Liver (tissue), 9 donors: Measurements from ENCODE around the gene SCARB1. TPM values are rescaled to one million over a fixed set of nuclear protein-coding genes. Genes with fewer than 3 reads are reported as not detected.

ENCODE experiments used
- DNase-seq: peaks from one replicate; pipeline ENCODE4 v3.0.0-alpha.2; 2017; ENCODE audit warnings: low spot score
- H3K27ac ChIP-seq, 2 donors: one replicate each; pipeline ENCODE4 v1.7.0; 2013; ENCODE audit warnings: inconsistent platforms in 2 of 2, low read length in 2 of 2, control low read depth in 1 of 2, low read depth in 1 of 2, mild to moderate bottlenecking in 1 of 2
- H3K27me3 ChIP-seq, 4 donors: one replicate each; pipeline versions ENCODE4 v1.6.1 to v1.7.0; 2013; ENCODE audit warnings: low read length in 3 of 4, inconsistent platforms in 1 of 4, mild to moderate bottlenecking in 1 of 4, moderate library complexity in 1 of 4; ENCODE audit not compliant: control insufficient read depth in 4 of 4, insufficient read depth in 4 of 4
- H3K36me3 ChIP-seq, 4 donors: one replicate each; pipeline versions ENCODE4 v1.6.1 to v1.7.0; 2013; ENCODE audit warnings: low read length in 3 of 4, mild to moderate bottlenecking in 3 of 4, low read depth in 1 of 4, moderate library complexity in 1 of 4; ENCODE audit not compliant: control insufficient read depth in 4 of 4, insufficient read depth in 3 of 4
- H3K4me1 ChIP-seq, 4 donors: one replicate each; pipeline versions ENCODE4 v1.6.1 to v1.7.0; 2013; ENCODE audit warnings: low read length in 3 of 4, mild to moderate bottlenecking in 3 of 4, moderate library complexity in 1 of 4; ENCODE audit not compliant: control insufficient read depth in 4 of 4, insufficient read depth in 4 of 4
- H3K4me3 ChIP-seq, 3 donors: one replicate each; pipeline versions ENCODE4 v1.6.1 to v1.7.0; 2013; ENCODE audit warnings: low read length in 3 of 3, control low read depth in 1 of 3, low read depth in 1 of 3, mild to moderate bottlenecking in 1 of 3
- H3K9ac ChIP-seq, 2 donors: one replicate each; pipeline ENCODE4 v1.7.0; 2013; ENCODE audit warnings: low read length in 2 of 2, mild to moderate bottlenecking in 2 of 2, moderate library complexity in 2 of 2, control low read depth in 1 of 2, low read depth in 1 of 2
- H3K9me3 ChIP-seq, 4 donors: one replicate each; pipeline versions ENCODE4 v1.6.1 to v1.7.0; 2013; ENCODE audit warnings: low read length in 3 of 4; ENCODE audit not compliant: control insufficient read depth in 4 of 4
- ATF3 ChIP-seq: IDR thresholded peaks from 2 replicates; pipeline ENCODE4 v1.6.1; 2016; ENCODE audit warnings: antibody characterized with exemption
- FOXA1 ChIP-seq: IDR thresholded peaks from 2 replicates; pipeline ENCODE4 v1.6.1; 2016; ENCODE audit warnings: antibody characterized with exemption
- FOXA2 ChIP-seq: IDR thresholded peaks from 2 replicates; pipeline ENCODE4 v1.6.1; 2016; ENCODE audit warnings: antibody characterized with exemption
- GABPA ChIP-seq, 2 donors: IDR thresholded peaks in 1 of 2; conservative IDR thresholded peaks in 1 of 2; 2 replicates each; pipeline ENCODE4 v1.6.1; 2016; ENCODE audit warnings: antibody characterized with exemption in 2 of 2, mild to moderate bottlenecking in 1 of 2, moderate library complexity in 1 of 2
- HNF4A ChIP-seq, 2 donors: conservative IDR thresholded peaks; 2 replicates each; pipeline ENCODE4 v1.6.1; 2016; ENCODE audit warnings: antibody characterized with exemption in 2 of 2, mild to moderate bottlenecking in 2 of 2
- HNF4G ChIP-seq: IDR thresholded peaks from 2 replicates; pipeline ENCODE4 v1.6.1; 2016; ENCODE audit warnings: antibody characterized with exemption
- JUND ChIP-seq, 2 donors: IDR thresholded peaks; 2 replicates each; pipeline ENCODE4 v1.6.1; 2016; ENCODE audit warnings: antibody characterized with exemption in 2 of 2
- MAX ChIP-seq: IDR thresholded peaks from 2 replicates; pipeline ENCODE4 v1.6.1; 2016; ENCODE audit warnings: antibody characterized with exemption
- NR2F2 ChIP-seq: IDR thresholded peaks from 2 replicates; pipeline ENCODE4 v1.6.1; 2016; ENCODE audit warnings: antibody characterized with exemption
- RAD21 ChIP-seq, 2 donors: IDR thresholded peaks; 2 replicates each; pipeline ENCODE4 v1.6.1; 2016; ENCODE audit warnings: antibody characterized with exemption in 2 of 2, mild to moderate bottlenecking in 2 of 2
- REST ChIP-seq: IDR thresholded peaks from 2 replicates; pipeline ENCODE4 v1.6.1; 2016; ENCODE audit warnings: antibody characterized with exemption, mild to moderate bottlenecking
- RXRA ChIP-seq, 2 donors: IDR thresholded peaks; 2 replicates each; pipeline ENCODE4 v1.6.1; 2017 to 2018; ENCODE audit warnings: antibody characterized with exemption in 2 of 2, mild to moderate bottlenecking in 1 of 2
- SP1 ChIP-seq: IDR thresholded peaks from 2 replicates; pipeline ENCODE4 v1.6.1; 2018; ENCODE audit warnings: antibody characterized with exemption, mild to moderate bottlenecking
- TAF1 ChIP-seq: conservative IDR thresholded peaks from 2 replicates; pipeline ENCODE4 v1.6.1; 2016; ENCODE audit warnings: antibody characterized with exemption, mild to moderate bottlenecking
- YY1 ChIP-seq: IDR thresholded peaks from 2 replicates; pipeline ENCODE4 v1.6.1; 2016; ENCODE audit warnings: antibody characterized with exemption, mild to moderate bottlenecking
- ZBTB33 ChIP-seq: IDR thresholded peaks from 2 replicates; pipeline ENCODE4 v1.6.1; 2016; ENCODE audit warnings: antibody characterized with exemption
- WGBS: extraction: QIAGEN DNeasy Blood & Tissue Kit; methylation state at CpG from one replicate; pipeline ENCODE4 v1.1.7; 2013; 5-methylcytosine and 5-hydroxymethylcytosine counted together
- polyA plus RNA-seq, 2 donors: library from polyadenylated mRNA; stranded (reverse) in 1 of 2; unstranded in 1 of 2; fragments of 200-250 nt in 1 of 2; fragments of >200 nt in 1 of 2; fragmentation: Nextera tagmentation in 1 of 2; extraction: Ambion mirVana in 1 of 2; gene quantifications; one replicate each; pipeline versions ENCODE4 v1.2.1 to v1.2.3, GENCODE V29; 2013 to 2015
- total RNA-seq, 2 donors: library from RNA; depleted of rRNA; stranded (reverse); fragments of >200 nt; gene quantifications; one replicate each; pipeline ENCODE4 v1.2.3, GENCODE V29; 2014
- TF ChIP-seq, protein P1 (sequence below): fragments of 150-350 bp; IDR thresholded peaks from 2 replicates; pipeline ENCODE4 v1.5.1; 2017; ENCODE audit warnings: improper control_type of control experiment, low read depth, low read length; ENCODE audit not compliant: missing input control
- donor health status: healthy.
- donor health status: healthy.
- donor health status: healthy.
- donor health status: healthy.
- donor health status: healthy.

SCARB1 gene
- total and polyA plus RNA-seq, 4 donors = 85.3 to 289 (median 141) TPM

- 71% methylated on average over 12 of the region's 12 CpGs for whole genome bisulfite sequencing
- Histone ChIP-seq H3K36me3 (no peaks in the 10 kb centered on the region), H3K4me1 (peaks cover 17 to 54% (median 37%) of the 10 kb centered on the region in 4 donors), H3K27ac (peak overlapping the region; percentile 24 to 78), H3K27me3 (no peaks in the 10 kb centered on the region), H3K9ac (peak overlapping the region in 1 of 2 donors; percentile 70), H3K4me3 (peak overlapping the region in 2 of 3 donors; percentile 10 to 16), H3K9me3 (no peaks in the 10 kb centered on the region)
- no peak for DNase-seq
- no peak for TF ChIP-seq TAF1
- no peak for TF ChIP-seq GABPA (IDR thresholded peaks at IDR 0.05 in 1 of 2, conservative IDR thresholded peaks at IDR 0.05 in 1 of 2)
- no peak for TF ChIP-seq ZBTB33
- no peak for TF ChIP-seq HNF4G
- TF ChIP-seq, protein P1, sequence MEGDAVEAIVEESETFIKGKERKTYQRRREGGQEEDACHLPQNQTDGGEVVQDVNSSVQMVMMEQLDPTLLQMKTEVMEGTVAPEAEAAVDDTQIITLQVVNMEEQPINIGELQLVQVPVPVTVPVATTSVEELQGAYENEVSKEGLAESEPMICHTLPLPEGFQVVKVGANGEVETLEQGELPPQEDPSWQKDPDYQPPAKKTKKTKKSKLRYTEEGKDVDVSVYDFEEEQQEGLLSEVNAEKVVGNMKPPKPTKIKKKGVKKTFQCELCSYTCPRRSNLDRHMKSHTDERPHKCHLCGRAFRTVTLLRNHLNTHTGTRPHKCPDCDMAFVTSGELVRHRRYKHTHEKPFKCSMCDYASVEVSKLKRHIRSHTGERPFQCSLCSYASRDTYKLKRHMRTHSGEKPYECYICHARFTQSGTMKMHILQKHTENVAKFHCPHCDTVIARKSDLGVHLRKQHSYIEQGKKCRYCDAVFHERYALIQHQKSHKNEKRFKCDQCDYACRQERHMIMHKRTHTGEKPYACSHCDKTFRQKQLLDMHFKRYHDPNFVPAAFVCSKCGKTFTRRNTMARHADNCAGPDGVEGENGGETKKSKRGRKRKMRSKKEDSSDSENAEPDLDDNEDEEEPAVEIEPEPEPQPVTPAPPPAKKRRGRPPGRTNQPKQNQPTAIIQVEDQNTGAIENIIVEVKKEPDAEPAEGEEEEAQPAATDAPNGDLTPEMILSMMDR = no peak
- TF ChIP-seq JUND (IDR thresholded peaks at IDR 0.05) = no peak
- no peak for TF ChIP-seq NR2F2
- no peak for TF ChIP-seq ATF3
- TF ChIP-seq HNF4A (conservative IDR thresholded peaks at IDR 0.05) = no peak
Measured at GRCh38 chr12:124742678-124743077, 121.0 kb downstream of the SCARB1 start.

- Histone ChIP-seq H3K9ac (peak overlapping the region in 1 of 2 donors; percentile 70), H3K4me3 (peak overlapping the region in 1 of 3 donors; percentile 16)
Measured at GRCh38 chr12:124742111-124742510, 121.6 kb downstream of the SCARB1 start.

More at GRCh38 chr12:124742111-124742510, 121.6 kb downstream of the SCARB1 start:
- WGBS = 46% methylated on average over 12 of the region's 12 CpGs
- H3K36me3 ChIP-seq = no peaks in the 10 kb centered on the region
- no peak for DNase-seq
- peak overlapping the region; percentile 78 to 80 for H3K27ac ChIP-seq
- no peaks in the 10 kb centered on the region for H3K27me3 ChIP-seq
- no peaks in the 10 kb centered on the region for H3K9me3 ChIP-seq
- H3K4me1 ChIP-seq = peaks cover 15 to 49% (median 34%) of the 10 kb centered on the region in 4 donors
- TF ChIP-seq SP1 (no peak), ZBTB33 (no peak), TAF1 (no peak), JUND (IDR thresholded peaks at IDR 0.05) (no peak), FOXA2 (peak; percentile 47), RAD21 (IDR thresholded peaks at IDR 0.05) (peak in 1 of 2 donors; percentile 19), YY1 (no peak), FOXA1 (peak; percentile 37), HNF4A (conservative IDR thresholded peaks at IDR 0.05) (peak in 1 of 2 donors; percentile 34), NR2F2 (no peak), MAX (no peak), RXRA (IDR thresholded peaks at IDR 0.05) (peak; percentile 47 to 76), REST (no peak), GABPA (IDR thresholded peaks at IDR 0.05 in 1 of 2, conservative IDR thresholded peaks at IDR 0.05 in 1 of 2) (no peak)
- TF ChIP-seq, protein P1 = peak; percentile 10
